ENCODE data around the gene CPNE5. TPM values are rescaled to one million over a fixed set of nuclear protein-coding genes. Genes with fewer than 3 reads are reported as not detected.

Gene CPNE5
- total RNA-seq, 1 donor from 2014 or later = not detected

DNA sequence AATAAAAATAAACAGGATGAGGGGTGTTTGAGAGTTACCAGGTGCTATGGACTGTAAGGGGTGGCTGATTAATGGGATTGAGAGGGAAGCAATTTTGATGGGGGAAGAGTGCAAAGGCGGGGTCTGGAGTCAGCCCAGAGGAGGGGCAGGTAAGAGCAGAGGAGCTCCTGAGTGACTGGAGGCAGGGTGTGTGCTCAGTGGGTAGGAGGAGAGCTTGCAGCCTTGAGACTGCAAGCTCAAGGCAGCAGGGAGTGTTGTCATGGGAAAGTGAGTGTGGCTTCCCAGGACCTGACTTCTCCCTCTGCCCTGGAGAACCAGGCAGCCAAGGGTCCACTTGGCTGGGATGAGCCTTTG, 87.4 kb downstream of the CPNE5 start:
- Mint-ChIP-seq H3K27ac (no peak overlapping the region), H3K4me1 (peaks cover 19% of the 10 kb centered on the region), H3K4me3 (no peak overlapping the region), H3K27me3 (ENCODE audit: insufficient read depth, low read depth) (peaks cover 11% of the 10 kb centered on the region), H3K36me3 (no peaks in the 10 kb centered on the region), H3K9me3 (peaks cover 12% of the 10 kb centered on the region)
- no peaks in the 10 kb centered on the region for H4K20me1 ChIP-seq (ENCODE audit: low read depth)
- no peaks in the 10 kb centered on the region for H3K9me3 ChIP-seq (ENCODE audit: low read depth)
- no peak overlapping the region for H2AFZ ChIP-seq (replicated peaks)
- H3F3A ChIP-seq (ENCODE audit: low read depth) = no peaks in the 10 kb centered on the region
- no peaks in the 10 kb centered on the region for H3K4me1 ChIP-seq
- H3K9ac ChIP-seq = no peak overlapping the region
- no peaks in the 10 kb centered on the region for H3K36me3 ChIP-seq
- DNase-seq (ENCODE audit: low spot score) = no peak
- H3K4me2 ChIP-seq = no peak overlapping the region
- H3K27ac ChIP-seq = no peak overlapping the region
- no peaks in the 10 kb centered on the region for H3K79me2 ChIP-seq (ENCODE audit: low read depth)
- H3K4me3 ChIP-seq = no peak overlapping the region
- H3K27me3 ChIP-seq = no peaks in the 10 kb centered on the region
- TF ChIP-seq, protein P1, sequence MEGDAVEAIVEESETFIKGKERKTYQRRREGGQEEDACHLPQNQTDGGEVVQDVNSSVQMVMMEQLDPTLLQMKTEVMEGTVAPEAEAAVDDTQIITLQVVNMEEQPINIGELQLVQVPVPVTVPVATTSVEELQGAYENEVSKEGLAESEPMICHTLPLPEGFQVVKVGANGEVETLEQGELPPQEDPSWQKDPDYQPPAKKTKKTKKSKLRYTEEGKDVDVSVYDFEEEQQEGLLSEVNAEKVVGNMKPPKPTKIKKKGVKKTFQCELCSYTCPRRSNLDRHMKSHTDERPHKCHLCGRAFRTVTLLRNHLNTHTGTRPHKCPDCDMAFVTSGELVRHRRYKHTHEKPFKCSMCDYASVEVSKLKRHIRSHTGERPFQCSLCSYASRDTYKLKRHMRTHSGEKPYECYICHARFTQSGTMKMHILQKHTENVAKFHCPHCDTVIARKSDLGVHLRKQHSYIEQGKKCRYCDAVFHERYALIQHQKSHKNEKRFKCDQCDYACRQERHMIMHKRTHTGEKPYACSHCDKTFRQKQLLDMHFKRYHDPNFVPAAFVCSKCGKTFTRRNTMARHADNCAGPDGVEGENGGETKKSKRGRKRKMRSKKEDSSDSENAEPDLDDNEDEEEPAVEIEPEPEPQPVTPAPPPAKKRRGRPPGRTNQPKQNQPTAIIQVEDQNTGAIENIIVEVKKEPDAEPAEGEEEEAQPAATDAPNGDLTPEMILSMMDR (IDR thresholded peaks at IDR 0.05) = no peak
- no peak for TF ChIP-seq EZH2phosphoT487 (IDR thresholded peaks at IDR 0.05)
- TF ChIP-seq EZH2 (IDR thresholded peaks at IDR 0.05) = no peak

GRCh38 chr6:36751091-36751490, 88.2 kb downstream of the CPNE5 start:
- Histone ChIP-seq H3K9ac (no peak overlapping the region), H3K4me1 (no peaks in the 10 kb centered on the region), H3K4me2 (no peak overlapping the region), H3K79me2 (ENCODE audit: low read depth) (no peaks in the 10 kb centered on the region), H3K27ac (no peak overlapping the region), H3K4me3 (no peak overlapping the region), H3K36me3 (no peaks in the 10 kb centered on the region), H3K27me3 (no peaks in the 10 kb centered on the region), H4K20me1 (ENCODE audit: low read depth) (no peaks in the 10 kb centered on the region), H2AFZ (replicated peaks) (no peak overlapping the region), H3K9me3 (ENCODE audit: low read depth) (no peaks in the 10 kb centered on the region), H3F3A (ENCODE audit: low read depth) (no peaks in the 10 kb centered on the region)
- H3K27ac Mint-ChIP-seq = no peak overlapping the region
- no peak overlapping the region for H3K4me3 Mint-ChIP-seq
- H3K36me3 Mint-ChIP-seq = no peaks in the 10 kb centered on the region
- peaks cover 12% of the 10 kb centered on the region for H3K9me3 Mint-ChIP-seq
- H3K27me3 Mint-ChIP-seq (ENCODE audit: insufficient read depth, low read depth) = peaks cover 12% of the 10 kb centered on the region
- TF ChIP-seq EZH2phosphoT487 (IDR thresholded peaks at IDR 0.05) = no peak
- TF ChIP-seq, protein P1 (IDR thresholded peaks at IDR 0.05) = no peak
- TF ChIP-seq EZH2 (IDR thresholded peaks at IDR 0.05) = no peak
- no peak for DNase-seq (ENCODE audit: low spot score)
- peaks cover 19% of the 10 kb centered on the region for H3K4me1 Mint-ChIP-seq

GRCh38 chr6:36749829-36750489, 89.3 kb downstream of the CPNE5 start:
- no peak for DNase-seq (ENCODE audit: low spot score)
- no peak overlapping the region for H3K9ac ChIP-seq
- H3K4me1 ChIP-seq = no peaks in the 10 kb centered on the region
- H3K27ac ChIP-seq = no peak overlapping the region
- Mint-ChIP-seq H3K36me3 (no peaks in the 10 kb centered on the region), H3K9me3 (peaks cover 12% of the 10 kb centered on the region), H3K27ac (no peak overlapping the region), H3K4me3 (no peak overlapping the region), H3K27me3 (ENCODE audit: insufficient read depth, low read depth) (peaks cover 12% of the 10 kb centered on the region), H3K4me1 (peaks cover 19% of the 10 kb centered on the region)
- H3F3A ChIP-seq (ENCODE audit: low read depth) = no peaks in the 10 kb centered on the region
- no peak overlapping the region for H3K4me3 ChIP-seq
- H3K9me3 ChIP-seq (ENCODE audit: low read depth) = no peaks in the 10 kb centered on the region
- H3K79me2 ChIP-seq (ENCODE audit: low read depth) = no peaks in the 10 kb centered on the region
- H3K4me2 ChIP-seq = no peak overlapping the region
- TF ChIP-seq, protein P1 (IDR thresholded peaks at IDR 0.05) = no peak
- TF ChIP-seq EZH2phosphoT487 (IDR thresholded peaks at IDR 0.05) = no peak
- no peak for TF ChIP-seq EZH2 (IDR thresholded peaks at IDR 0.05)
- no peaks in the 10 kb centered on the region for H3K36me3 ChIP-seq
- H2AFZ ChIP-seq (replicated peaks) = no peak overlapping the region
- no peaks in the 10 kb centered on the region for H4K20me1 ChIP-seq (ENCODE audit: low read depth)
- no peaks in the 10 kb centered on the region for H3K27me3 ChIP-seq
